ENCODE data around the gene BCL2. TPM values are rescaled to one million over a fixed set of nuclear protein-coding genes. Genes with fewer than 3 reads are reported as not detected.

Gene BCL2
- total RNA-seq, 1 experiment from 2014 or later, result 2.5 TPM

- POLR2A ChIA-PET, result no interaction called here
- BruUV-seq (replicated peaks), result no TSS peak
Observed at GRCh38 chr18:63260380-63260754, 59.2 kb downstream of the BCL2 start.

More at GRCh38 chr18:63260380-63260754, 59.2 kb downstream of the BCL2 start:
- ATAC-seq, result no peak
- no peaks in the 10 kb centered on the region for H3K4me1 ChIP-seq (ENCODE audit: control insufficient read depth in 1 of 2, insufficient read depth in 2 of 2, low read length in 2 of 2)
- no peak overlapping the region for H3K27ac ChIP-seq (ENCODE audit: low read depth, low read length)
- H3K9ac ChIP-seq (ENCODE audit: low read length), result no peak overlapping the region
- DNase-seq (ENCODE audit: low read depth, low spot score), result no peak
- intact Hi-C loops (cut with micrococcal nuclease), result no loop called here
- ChIA-PET RAD21 (ENCODE audit: low non-redundant PET in 1 of 2, low total read pairs in 2 of 2, uncharacterized antibody in 2 of 2, unreplicated experiment in 2 of 2) (no interaction called here), CTCF (no interaction called here)
- no peaks in the 10 kb centered on the region for H3K9me3 ChIP-seq (ENCODE audit: control insufficient read depth in 1 of 2, insufficient read depth in 1 of 2, low read depth in 1 of 2, low read length in 2 of 2)
- no peak overlapping the region for H3K4me3 ChIP-seq (replicated peaks in 1 of 2; ENCODE audit: low read depth in 1 of 2, low read length in 2 of 2)
- 0 out of 2 replicates have a peak, but pooled peaks cover 8% of the 10 kb centered on the region for H3K27me3 ChIP-seq (ENCODE audit: insufficient read depth, low read length)
- no peaks in the 10 kb centered on the region for H4K20me1 ChIP-seq (ENCODE audit: insufficient read depth)
- TF ChIP-seq TCF7L2 (IDR thresholded peaks at IDR 0.05; ENCODE audit: borderline replicate concordance, extremely low read depth, insufficient read depth, insufficient read length) (no peak), SRF (IDR thresholded peaks at IDR 0.05; ENCODE audit: low read depth) (no peak), ELF1 (IDR thresholded peaks at IDR 0.05; ENCODE audit: borderline replicate concordance, low read depth) (no peak), YY1 (IDR thresholded peaks at IDR 0.05; ENCODE audit: extremely low read depth, insufficient replicate concordance, low read depth, low read length) (no peak), POLR2AphosphoS5 (IDR thresholded peaks at IDR 0.05; ENCODE audit: low read depth, low read length) (no peak), EGR1 (IDR thresholded peaks at IDR 0.05; ENCODE audit: low read depth) (no peak), ZFX (IDR thresholded peaks at IDR 0.05) (no peak), SIN3A (IDR thresholded peaks at IDR 0.05; ENCODE audit: low read depth) (no peak), CBX3 (IDR thresholded peaks at IDR 0.05; ENCODE audit: low read depth) (no peak), CEBPB (IDR thresholded peaks at IDR 0.05; ENCODE audit: low read depth) (no peak)
- TF ChIP-seq, protein P1, sequence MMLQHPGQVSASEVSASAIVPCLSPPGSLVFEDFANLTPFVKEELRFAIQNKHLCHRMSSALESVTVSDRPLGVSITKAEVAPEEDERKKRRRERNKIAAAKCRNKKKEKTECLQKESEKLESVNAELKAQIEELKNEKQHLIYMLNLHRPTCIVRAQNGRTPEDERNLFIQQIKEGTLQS (IDR thresholded peaks at IDR 0.05), result no peak
- TF ChIP-seq, protein P2, sequence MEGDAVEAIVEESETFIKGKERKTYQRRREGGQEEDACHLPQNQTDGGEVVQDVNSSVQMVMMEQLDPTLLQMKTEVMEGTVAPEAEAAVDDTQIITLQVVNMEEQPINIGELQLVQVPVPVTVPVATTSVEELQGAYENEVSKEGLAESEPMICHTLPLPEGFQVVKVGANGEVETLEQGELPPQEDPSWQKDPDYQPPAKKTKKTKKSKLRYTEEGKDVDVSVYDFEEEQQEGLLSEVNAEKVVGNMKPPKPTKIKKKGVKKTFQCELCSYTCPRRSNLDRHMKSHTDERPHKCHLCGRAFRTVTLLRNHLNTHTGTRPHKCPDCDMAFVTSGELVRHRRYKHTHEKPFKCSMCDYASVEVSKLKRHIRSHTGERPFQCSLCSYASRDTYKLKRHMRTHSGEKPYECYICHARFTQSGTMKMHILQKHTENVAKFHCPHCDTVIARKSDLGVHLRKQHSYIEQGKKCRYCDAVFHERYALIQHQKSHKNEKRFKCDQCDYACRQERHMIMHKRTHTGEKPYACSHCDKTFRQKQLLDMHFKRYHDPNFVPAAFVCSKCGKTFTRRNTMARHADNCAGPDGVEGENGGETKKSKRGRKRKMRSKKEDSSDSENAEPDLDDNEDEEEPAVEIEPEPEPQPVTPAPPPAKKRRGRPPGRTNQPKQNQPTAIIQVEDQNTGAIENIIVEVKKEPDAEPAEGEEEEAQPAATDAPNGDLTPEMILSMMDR (IDR thresholded peaks at IDR 0.05 in 2 of 3, conservative IDR thresholded peaks at IDR 0.05 in 1 of 3; ENCODE audit: borderline replicate concordance in 1 of 3, insufficient read depth in 1 of 3, low read depth in 2 of 3, low read length in 2 of 3), result no peak
- no peaks in the 10 kb centered on the region for H3K79me2 ChIP-seq (ENCODE audit: insufficient read depth, low read length)
- no peaks in the 10 kb centered on the region for H3K9me2 ChIP-seq (ENCODE audit: insufficient read depth)
- H3K4me2 ChIP-seq (ENCODE audit: low read length), result no peak overlapping the region
- no peak overlapping the region for H2AFZ ChIP-seq (ENCODE audit: low read depth, low read length, poor library complexity, severe bottlenecking)
- no peaks in the 10 kb centered on the region for H3K36me3 ChIP-seq (ENCODE audit: control insufficient read depth in 1 of 2, insufficient read depth in 2 of 2, low read length in 2 of 2)
